SHP77 treated with DMSO at 0.1 percent for 48 hours (cell line): ENCODE results near the gene PPARA.
A peak's percentile ranks its signal among the peaks of the same experiment; 100 is the strongest.
"Not testable (repeated sequence)": the region's sequence is repeated elsewhere in the genome, so short reads cannot be mapped to it uniquely, and the experiment has no call there.

Experiments
- DNase-seq: peaks from one replicate; lab custom pipeline; 2025; lab: John Stamatoyannopoulos, UW

The PPARA gene

GRCh38 chr22:46172522-46173110 is 22.3 kb downstream of the PPARA start:
- DNase-seq: no peak

GRCh38 chr22:46173152-46173551 is 22.8 kb downstream of the PPARA start:
- no peak for DNase-seq

- DNase-seq: no peak
Observed at GRCh38 chr22:46175631-46176030, 25.3 kb downstream of the PPARA start.

GRCh38 chr22:46176508-46177003 is 26.2 kb downstream of the PPARA start:
- DNase-seq: no peak

GRCh38 chr22:46178755-46179505 is 28.6 kb downstream of the PPARA start:
- no peak for DNase-seq

- DNase-seq: no peak
Observed at GRCh38 chr22:46179748-46180147, 29.4 kb downstream of the PPARA start.

GRCh38 chr22:46180370-46181137 is 30.2 kb downstream of the PPARA start:
- no peak for DNase-seq

GRCh38 chr22:46183733-46184132 is 33.4 kb downstream of the PPARA start:
- DNase-seq: no peak

- no peak for DNase-seq
Observed at GRCh38 chr22:46185283-46185682, 35.0 kb downstream of the PPARA start.

GRCh38 chr22:46187862-46188261 is 37.5 kb downstream of the PPARA start:
- no peak for DNase-seq

GRCh38 chr22:46192210-46192993 is 42.1 kb downstream of the PPARA start:
- peak; percentile 80 for DNase-seq

GRCh38 chr22:46193898-46194310 is 43.6 kb downstream of the PPARA start:
- no peak for DNase-seq

GRCh38 chr22:46195487-46196165 is 45.3 kb downstream of the PPARA start:
- DNase-seq: peak; percentile 27

GRCh38 chr22:46196278-46196677 is 46.0 kb downstream of the PPARA start:
- no peak for DNase-seq

- no peak for DNase-seq
Observed at GRCh38 chr22:46198274-46198673, 47.9 kb downstream of the PPARA start.

- DNase-seq: not testable (repeated sequence)
Observed at GRCh38 chr22:46198806-46199205, 48.5 kb downstream of the PPARA start.

GRCh38 chr22:46201059-46201757 is 50.9 kb downstream of the PPARA start:
- DNase-seq: no peak

GRCh38 chr22:46202897-46203600 is 52.7 kb downstream of the PPARA start:
- no peak for DNase-seq

GRCh38 chr22:46203601-46203980 is 53.3 kb downstream of the PPARA start:
- no peak for DNase-seq

- DNase-seq: no peak
Observed at GRCh38 chr22:46209262-46209661, 58.9 kb downstream of the PPARA start.
